HG02571 (cell line): ENCODE data around the gene FAM170A.

Experiments
- ATAC-seq: cut with Tn5 transposase; IDR thresholded peaks from one replicate; pipeline ENCODE4 v1.9.1; 2021; ENCODE audit warnings: mild to moderate bottlenecking, moderate library complexity; ENCODE audit not compliant: unreplicated experiment

Gene FAM170A

GRCh38 chr5:119629339-119629738 lies at the start of gene FAM170A:
Gene FAM170A (plus strand): TSS chr5:119629558. CDS start chr5:119629769, 211 bp downstream.
- no peak for ATAC-seq

GRCh38 chr5:119582987-119583386 lies 46.4 kb upstream of the FAM170A start:
- no peak for ATAC-seq

- peak; percentile 80 for ATAC-seq
Observed at GRCh38 chr5:119583684-119584083, 45.7 kb upstream of the FAM170A start.

- no peak for ATAC-seq
Observed at GRCh38 chr5:119596046-119596445, 33.3 kb upstream of the FAM170A start.

- no peak for ATAC-seq
Observed at GRCh38 chr5:119597728-119598298, 31.5 kb upstream of the FAM170A start.

- ATAC-seq, result no peak
Observed at GRCh38 chr5:119613937-119614336, 15.4 kb upstream of the FAM170A start.

GRCh38 chr5:119614838-119615237 lies 14.5 kb upstream of the FAM170A start:
- ATAC-seq, result no peak

GRCh38 chr5:119626086-119626485 lies 3.3 kb upstream of the FAM170A start:
- ATAC-seq, result no peak

- ATAC-seq, result no peak
Observed at GRCh38 chr5:119630752-119631440, 1.5 kb downstream of the FAM170A start.

GRCh38 chr5:119631660-119632059 lies 2.3 kb downstream of the FAM170A start:
- no peak for ATAC-seq

GRCh38 chr5:119651486-119651885 lies 22.1 kb downstream of the FAM170A start:
- no peak for ATAC-seq

GRCh38 chr5:119655061-119655460 lies 25.7 kb downstream of the FAM170A start:
- no peak for ATAC-seq

- ATAC-seq, result no peak
Observed at GRCh38 chr5:119656023-119656422, 26.7 kb downstream of the FAM170A start.

GRCh38 chr5:119666542-119666941 lies 37.2 kb downstream of the FAM170A start:
- ATAC-seq, result no peak

- ATAC-seq, result no peak
Observed at GRCh38 chr5:119678351-119679028, 49.1 kb downstream of the FAM170A start.

GRCh38 chr5:119680080-119680479 lies 50.7 kb downstream of the FAM170A start:
- no peak for ATAC-seq

- ATAC-seq, result no peak
Observed at GRCh38 chr5:119681734-119682133, 52.4 kb downstream of the FAM170A start.

GRCh38 chr5:119682372-119682771 lies 53.0 kb downstream of the FAM170A start:
- no peak for ATAC-seq
